COR-L47 (cell line): ENCODE results near the gene ZNF117.
A peak's percentile ranks its signal among the peaks of the same experiment; 100 is the strongest.
"Not testable (repeated sequence)": the region's sequence is repeated elsewhere in the genome, so short reads cannot be mapped to it uniquely, and the experiment has no call there.

ENCODE experiments used
- DNase-seq: peaks from one replicate; lab custom pipeline; 2025; lab: John Stamatoyannopoulos, UW

The ZNF117 gene

DNA sequence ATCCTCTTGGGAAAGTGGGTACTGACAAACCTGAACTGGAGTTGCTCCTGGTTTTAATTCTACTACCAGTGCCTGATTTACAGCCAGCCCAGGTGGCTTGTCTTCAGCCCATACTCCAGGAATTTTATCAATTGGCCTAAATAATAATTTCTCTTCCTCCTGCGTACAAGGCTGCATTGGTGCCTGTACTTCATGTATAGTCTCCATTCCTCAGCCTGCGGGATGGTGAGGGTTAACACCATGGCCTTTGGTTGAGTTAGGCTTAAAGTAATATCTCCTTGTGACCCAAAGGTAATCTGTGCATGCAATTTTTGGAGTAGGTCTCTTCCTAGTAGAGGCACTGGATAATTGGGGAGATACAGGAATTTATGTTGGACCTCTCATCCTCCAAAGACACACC, 5.5 kb upstream of the ZNF117 start:
- DNase-seq = no peak

DNA sequence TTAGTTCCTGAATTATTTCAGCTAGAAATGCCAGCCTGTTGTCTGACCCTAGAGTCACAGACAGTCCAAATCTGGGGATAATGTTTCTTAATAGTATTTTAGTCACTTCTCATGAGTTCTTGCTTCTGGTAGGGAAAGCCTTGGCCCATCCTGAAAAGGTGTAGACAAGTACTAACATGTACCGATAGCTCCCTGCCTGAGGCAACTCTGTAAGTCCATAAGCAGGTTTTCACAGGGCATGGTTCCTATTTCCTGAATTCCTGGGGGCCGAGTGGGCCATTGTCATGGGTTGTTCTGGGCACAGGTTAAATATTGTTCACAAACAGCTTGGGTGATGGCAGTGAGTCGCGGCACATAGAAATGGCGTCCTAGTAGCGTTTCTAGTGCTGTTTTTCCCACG, 3.1 kb upstream of the ZNF117 start:
- no peak for DNase-seq

DNA sequence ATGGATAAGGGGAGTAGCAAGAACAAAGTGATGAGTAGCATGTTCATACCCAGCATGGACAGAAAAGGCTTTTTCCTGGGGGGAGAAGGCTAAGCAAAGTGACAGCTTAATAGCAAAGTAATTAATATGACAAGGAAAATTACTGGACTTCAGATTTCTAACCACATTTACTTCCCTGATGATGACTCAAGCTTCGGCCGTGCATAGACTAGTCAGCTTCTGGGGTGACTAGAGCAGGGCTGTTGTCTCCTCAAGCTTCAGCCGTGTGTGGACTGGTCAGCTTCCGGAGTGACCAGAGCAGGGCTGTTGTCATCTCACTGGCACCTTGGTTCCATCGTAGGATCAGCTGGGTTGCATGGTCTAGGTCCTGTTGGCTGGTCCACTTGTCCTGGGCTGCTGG, 2.1 kb upstream of the ZNF117 start:
- no peak for DNase-seq

DNA sequence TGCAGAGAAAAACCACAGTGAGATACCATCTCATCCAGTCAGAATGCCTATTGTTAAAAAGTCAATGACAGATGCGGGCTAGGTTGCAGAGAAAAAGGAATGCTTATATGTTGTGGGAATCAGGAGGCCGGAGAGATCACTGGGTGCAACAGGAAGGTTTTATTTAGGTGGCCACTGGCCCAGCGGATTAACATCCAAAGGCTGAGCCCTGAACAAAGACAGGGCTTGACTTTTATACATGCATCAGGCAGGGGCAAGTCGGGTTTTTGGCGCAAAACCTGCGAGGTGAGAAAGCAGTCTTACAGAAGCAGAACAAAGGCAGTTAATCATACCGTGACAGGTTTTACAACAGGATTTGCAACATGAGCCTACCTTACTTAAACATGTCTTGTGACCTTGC, 620 bp downstream of the ZNF117 start:
- DNase-seq = no peak

DNA sequence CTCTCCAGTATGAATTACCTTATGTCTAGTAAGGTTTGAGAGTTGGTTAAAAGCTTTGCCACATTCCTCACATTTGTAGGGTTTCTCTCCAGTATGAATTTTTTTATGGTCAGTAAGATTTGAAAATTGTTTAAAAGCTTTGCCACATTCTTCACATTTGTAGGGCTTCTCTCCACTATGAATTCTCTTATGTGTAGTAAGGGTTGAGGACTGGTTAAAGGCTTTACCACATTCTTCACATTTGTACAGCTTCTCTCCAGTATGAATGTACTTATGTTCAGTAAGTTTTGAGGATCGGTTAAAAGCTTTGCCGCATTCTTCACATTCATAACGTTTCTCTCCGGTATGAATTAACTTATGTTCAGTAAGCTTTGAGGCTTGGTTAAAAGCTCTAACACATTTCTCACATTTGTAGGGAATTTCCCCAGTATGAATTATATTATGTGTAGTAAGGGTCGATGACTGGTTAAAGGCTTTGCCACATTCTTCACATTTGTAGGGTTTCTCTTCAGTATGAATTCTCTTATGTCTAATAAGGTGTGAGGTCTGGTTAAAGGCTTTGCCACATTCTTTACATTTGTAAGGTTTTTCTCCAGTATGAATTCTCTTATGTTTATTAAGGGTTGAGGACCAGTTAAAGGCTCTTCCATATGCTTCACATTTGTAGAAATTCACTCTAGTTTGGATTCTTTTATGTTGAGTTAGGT, 12.2 kb downstream of the ZNF117 start:
- DNase-seq = no peak

DNA sequence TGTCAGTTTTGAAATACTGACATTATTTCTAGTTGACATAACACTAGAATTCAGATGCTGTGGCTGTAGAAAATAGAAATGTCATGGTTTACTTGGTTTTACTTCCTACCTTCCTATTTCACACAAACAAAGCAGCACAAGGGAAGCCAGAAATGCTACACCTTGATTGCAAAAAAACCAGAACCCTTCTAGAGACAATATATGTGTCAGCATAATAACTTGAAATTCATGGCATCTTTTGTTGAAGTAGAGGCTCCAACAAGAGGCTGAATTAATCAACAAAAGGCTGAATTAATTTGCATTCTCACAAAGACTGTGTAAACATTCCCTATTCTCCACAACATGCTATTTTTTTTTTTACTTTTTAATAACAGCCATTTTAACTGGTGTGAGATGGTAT, 25.2 kb downstream of the ZNF117 start:
- no peak for DNase-seq

DNA sequence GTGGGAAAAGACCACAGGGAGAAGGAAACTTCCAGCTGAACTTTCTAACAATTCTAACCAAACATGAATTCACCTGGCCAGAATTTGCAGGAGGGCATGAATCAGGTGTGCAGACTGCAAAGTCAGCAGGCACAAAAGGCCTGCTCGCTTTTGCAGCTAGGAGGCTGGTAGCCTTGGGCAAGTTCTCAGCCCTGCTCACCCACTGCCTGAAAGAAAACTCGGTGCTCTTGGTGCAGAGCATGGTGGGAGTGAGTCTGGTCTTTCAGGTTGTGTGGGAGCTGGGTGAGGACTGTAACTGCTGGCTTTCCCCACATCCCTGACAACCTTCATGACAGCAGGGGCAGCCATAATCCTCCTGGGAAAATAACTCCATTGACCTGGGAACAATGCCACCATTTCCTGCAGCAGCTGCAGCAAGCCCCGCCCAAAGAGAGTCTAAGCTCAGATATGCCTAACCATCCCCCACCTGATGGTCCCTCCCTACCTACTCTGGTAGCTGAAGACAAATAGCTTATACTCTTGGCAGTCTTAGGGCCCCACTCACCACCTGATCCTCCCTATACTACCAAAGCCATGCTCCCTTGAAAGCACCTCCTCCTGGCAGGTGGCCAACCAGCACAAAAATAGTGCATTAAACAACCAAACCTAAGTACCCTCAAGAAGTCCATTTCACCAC, 31.6 kb downstream of the ZNF117 start:
- peak; percentile 50 for DNase-seq

DNA sequence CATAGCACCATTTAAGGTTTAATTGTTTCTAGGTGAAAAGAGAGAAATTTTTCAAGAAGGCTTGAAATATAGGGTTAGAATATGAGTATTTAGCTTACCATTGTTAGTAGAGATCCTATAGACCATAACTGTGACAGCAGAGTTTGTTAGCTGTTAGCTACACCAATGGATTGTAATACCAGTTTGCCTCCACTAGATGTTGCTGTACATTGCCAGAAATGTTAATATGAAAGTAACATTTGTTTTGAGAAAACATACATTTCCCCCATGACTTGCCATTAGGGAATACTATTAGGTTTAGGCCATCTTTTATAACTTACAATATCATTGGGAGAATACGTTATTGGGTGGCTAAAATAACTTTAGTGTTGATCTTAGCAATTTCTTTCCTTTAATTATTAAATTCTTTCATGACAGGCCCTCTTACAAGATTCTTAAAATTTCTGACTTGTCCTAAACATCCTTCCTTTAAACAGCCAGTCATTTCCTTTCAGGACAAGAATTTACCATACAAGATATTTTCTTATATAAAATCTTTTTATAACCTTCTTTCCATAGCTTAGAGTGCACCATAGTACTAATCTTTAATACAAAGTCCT, 39.5 kb downstream of the ZNF117 start:
- DNase-seq = peak; percentile 43

DNA sequence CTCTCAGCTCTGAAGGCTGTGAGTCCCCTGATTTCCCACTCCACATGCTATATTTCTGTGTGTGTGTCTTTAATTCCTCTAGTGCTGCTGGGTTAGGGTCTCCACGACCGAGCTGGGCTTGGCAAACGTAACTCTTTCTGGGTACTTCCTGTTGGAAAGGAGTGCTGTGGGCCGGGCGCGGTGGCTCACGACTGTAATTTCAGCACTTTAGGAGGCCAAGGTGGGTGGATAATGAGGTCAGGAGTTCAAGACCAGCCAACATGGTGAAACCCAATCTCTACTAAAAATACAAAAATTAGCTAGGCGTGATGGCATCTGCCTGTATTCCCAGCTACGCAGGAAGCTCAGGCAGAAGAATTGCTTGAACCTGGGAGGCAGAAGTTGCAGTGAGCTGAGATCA, 40.2 kb downstream of the ZNF117 start:
- DNase-seq = not testable (repeated sequence)

DNA sequence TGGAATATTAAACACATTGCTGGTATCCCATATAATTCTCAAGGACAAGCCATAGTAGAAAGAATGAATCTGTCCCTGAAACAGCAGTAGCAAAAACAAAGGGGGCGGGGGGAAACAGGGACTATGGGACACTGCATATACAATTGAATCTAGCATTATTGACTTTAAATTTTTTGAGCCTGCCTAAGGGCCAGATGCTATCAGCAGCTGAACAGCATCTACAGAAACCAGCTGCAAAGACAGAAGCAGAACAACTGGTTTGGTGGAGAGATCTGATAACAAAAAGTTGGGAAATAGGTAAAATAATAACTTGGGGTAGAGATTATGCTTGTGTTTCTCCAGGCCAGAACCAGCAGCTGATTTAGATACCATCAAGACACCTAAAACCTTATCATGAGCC, 42.1 kb downstream of the ZNF117 start:
- not testable (repeated sequence) for DNase-seq

DNA sequence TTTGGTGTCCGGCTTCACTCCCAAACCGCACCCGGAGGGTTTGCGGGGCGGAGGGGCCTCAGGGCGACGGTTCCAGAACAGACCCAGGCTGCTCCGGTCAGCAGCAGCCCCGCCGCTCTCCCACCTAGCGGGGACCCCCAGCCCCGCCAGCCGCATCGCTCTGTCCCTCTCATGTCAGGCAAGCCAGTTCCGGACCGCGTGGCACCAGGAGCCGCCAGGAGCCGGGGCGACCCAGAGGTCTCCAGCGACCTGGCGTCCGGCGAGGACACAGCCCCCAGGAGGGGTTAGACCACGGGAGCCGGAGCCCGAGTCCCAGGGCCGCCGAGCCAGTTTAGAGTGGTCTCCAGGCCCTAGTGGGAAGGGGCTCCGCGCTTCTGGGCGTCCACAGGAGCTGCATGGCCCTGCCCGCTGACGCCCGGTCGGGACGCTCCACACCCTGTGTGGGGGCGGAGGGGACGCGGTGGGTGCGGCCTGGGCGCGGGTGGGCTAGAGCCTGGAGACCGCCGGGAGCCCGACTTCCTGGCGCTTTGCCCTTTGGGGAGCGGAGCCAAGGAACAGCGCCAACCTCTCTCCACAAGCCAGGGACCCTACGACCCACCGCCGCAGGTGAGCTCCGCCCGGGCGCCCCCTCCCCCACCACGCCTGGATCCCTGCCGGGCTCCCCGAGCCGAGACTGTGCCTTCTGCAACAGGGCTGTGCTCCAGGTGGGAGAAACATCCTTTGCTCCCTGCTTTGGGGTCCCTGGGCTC, 43.4 kb downstream of the ZNF117 start:
- DNase-seq = no peak

DNA sequence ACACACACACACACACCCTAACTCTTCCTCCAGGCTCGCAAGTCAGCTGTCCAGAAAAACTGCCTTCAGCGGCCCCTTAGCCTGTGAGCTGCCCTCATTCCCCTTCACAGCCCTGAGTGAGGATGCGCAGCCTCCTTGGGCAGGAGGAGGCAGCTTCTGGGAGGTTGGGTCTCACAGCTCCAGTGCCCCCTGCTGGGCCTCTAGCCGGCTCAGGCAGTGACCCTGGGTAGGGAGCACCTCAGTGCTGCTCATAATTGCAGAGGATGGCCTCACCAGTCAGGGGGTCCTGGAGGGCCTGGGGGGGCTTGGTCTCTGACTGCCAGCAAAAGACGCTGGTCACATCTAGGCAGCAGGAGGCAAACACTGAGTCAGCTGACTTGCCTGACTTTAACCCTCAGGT, 44.1 kb downstream of the ZNF117 start:
- no peak for DNase-seq

DNA sequence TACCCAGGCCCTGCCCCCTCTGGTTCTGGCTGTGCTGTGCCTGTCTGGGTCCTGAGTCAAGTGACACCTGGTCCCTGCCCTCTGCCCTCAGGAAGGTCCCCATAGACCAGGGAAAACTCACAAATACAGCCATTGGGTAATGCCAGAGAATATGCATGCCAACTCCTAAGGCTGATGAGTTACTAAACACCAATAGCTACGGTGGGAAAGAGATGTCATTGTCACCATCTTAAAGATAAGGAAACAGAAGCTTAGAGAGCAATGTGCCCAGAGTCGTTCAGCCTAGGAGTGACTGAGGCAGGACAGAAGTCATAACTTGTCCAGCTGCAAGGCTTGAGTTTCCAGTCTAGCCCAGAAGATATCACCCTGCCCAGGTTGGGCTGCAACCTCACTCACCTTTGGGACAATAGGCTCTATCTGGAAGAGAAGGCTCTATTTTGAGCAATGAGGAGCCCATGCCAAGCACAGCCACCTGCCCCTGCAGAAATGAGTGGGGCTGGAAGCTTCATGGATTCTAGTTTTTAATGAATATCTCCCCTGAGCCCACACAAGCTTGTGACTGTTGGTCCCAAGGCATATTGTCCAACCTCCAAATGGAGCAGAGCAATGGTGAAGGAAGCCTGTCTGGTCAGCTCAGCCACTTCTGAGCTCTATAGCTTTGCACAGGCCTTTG, 45.2 kb downstream of the ZNF117 start:
- no peak for DNase-seq

DNA sequence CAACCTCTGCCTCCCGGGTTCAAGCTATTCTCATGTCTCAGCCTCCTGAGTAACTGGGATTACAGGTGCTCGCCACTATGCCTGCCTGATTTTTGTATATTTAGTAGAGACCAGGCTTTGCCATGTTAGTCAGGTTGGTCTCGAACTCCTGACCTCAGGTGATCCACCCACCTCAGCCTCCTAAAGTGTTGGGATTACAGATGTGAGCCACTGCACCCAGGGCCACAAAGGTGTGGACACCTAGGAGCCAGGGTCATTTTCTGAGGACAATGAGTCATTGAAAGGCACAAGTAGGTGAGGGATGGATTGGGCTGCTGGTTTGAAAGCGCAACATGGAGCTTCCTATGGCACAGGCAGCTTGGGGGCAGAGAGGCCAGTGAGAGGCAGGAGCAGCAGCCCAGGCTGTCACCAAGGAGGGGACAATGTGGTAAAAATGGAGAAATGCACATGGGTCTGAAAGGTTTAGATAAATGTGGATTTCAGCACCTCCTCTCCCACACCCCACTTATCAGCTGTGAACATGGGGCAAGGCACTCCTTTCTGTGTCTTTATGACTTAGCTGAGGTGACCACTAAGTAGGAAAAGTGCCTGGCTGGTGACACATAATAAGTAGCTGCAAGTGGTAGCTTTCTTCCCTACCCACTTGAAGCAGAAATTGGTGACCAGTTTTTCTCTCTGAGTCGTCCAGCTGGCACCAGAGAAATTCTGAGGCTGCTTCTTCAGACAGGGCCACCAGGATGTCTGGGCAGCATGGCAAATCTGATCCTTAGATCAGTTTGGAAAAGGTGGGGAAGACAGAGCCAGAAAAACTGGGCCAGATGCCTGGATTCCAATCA, 46.0 kb downstream of the ZNF117 start:
- DNase-seq = not testable (repeated sequence)

DNA sequence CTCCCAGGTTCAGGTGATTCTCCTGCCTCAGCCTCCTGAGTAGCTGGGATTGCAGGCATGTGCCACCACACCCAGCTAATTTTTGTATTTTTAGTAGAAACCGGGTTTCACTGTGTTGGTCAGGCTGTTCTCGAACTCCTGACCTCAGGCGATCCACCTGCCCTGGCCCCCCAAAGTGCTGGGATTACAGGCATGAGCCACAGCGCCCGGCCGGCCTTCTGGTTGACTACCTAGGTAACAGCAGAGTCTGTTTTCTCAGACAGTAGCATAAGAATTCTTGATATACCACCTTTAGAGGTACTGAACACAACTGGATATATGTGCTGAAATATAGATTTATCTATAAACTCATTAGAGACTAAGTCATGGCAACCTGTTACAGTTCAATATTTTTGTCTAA, 50.8 kb downstream of the ZNF117 start:
- DNase-seq = not testable (repeated sequence)

DNA sequence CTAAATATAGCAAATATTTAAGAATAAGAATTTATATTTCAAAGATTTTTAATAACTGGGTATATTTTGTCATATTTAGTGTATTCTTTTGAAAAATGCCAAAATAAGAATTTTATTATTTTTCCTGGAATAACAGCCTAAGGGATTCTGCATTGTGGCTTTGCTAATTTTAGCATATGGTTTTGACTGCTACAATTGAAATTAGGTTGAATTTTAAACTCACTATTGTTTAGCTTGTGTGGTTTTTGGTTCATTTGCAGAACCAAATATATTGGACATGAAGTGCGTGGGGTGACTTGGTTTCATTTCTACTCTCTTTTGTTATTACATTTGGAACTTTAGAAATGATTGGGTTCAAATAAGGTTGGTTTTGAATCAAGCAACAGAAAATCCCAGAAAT, 52.3 kb downstream of the ZNF117 start:
- DNase-seq = no peak

DNA sequence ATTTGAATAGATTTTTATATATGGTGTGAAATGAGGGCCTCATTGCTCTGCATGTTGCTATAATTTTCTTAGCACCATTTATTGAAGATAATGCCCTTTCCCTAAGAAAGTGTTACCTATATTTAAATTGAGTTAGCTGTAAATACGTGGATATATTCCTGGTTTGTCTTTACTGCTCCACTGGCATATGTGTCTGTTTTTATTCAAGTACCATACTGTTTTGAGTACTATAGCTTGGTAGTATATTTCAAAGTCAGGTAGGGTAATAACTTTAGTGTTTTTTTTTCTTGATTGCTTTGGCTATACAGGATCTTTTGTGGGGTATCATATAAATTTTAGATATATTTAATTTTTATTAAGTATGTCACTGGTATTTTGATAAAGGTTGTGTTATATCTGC, 56.4 kb downstream of the ZNF117 start:
- no peak for DNase-seq

DNA sequence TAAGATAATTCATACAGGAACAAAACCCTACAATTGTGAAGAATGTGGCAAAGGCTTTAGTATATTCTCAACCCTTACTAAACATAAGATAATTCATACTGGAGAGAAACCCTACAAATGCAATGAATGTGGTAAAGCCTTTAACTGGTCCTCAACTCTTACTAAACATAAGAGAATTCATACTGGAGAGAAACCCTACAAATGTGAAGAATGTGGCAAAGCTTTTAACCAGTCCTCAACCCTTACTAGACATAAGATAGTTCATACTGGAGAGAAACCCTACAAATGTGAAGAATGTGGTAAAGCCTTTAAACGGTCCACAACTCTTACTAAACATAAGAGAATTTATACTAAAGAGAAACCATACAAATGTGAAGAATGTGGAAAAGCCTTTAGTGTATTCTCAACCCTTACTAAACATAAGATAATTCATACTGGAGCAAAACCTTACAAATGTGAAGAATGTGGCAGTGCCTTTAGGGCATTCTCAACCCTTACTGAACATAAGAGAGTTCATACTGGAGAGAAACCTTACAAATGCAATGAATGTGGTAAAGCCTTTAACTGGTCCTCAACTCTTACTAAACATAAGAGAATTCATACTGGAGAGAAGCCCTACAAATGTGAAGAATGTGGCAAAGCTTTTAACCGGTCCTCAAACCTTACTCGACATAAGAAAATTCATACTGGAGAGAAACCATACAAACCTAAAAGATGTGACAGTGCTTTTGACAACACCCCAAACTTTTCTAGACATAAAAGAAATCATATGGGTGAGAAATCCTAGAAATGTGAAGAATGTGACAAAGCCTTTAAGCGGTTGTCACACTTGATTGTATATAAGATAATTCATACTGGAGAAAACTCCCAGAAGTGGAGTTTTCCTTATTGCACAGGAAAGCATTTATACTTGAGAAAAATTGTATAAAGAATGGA, 62.3 kb downstream of the ZNF117 start:
- DNase-seq = not testable (repeated sequence)
